HG03139 (cell line): Measurements from ENCODE around the gene ZNF236.

Source experiments
- ATAC-seq: cut with Tn5 transposase; IDR thresholded peaks from one replicate; pipeline ENCODE4 v1.9.1; 2021; ENCODE audit not compliant: unreplicated experiment

Gene ZNF236

DNA sequence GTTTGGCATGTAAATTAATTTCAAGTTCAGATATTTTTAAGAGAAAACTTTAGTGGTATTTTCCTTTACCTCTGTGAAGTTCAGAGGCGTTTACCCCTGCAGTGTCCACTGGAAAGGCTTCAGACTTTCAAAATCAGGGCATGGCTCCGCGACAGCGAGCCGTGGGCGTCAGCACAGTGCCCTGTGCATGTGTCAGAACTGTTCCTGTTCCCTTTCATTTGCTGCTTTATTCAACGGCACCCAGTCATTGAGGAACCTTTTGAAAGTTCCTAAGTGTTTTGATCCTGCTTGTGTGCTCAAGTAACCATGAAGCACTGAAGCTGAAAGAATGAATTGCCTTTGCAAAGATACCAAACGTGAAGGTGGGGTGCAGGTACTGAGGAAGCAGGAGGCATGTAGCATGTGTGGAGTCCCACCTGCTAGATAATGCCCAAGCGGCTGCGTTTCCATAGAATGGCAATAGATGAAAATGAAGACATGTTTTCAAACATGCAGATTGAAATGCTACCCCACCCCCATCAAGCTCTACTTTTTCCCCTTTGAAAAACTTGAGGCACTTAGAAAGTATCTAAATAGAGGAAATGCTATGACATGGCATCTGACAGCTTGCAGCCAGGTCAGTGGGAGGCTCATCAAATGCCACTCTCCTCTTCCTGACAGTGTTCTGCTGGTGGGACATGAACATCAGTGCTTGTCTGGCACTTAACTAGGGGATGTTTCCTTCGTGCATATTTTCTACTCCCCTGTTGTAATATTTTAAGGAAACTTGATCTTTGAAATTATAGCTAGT, 148.6 kb downstream of the ZNF236 start:
- ATAC-seq: no peak

DNA sequence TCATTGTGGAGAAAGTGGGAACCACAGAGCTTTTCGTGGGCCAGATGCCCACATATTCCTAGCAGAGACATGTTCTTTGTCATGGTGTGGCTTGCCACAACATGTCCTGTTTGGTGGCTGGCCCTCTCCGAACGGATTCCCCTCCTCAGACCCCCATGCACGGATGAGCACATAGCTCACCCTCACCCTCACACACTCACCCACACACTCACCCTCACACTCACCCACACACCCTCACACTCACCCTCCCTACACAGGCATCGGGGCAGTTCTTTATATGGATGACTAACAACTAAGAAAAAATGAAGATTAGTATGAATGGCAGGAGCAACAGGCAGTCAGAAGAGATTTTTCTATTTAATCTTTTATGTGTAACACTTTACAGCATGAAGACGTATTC, 149.9 kb downstream of the ZNF236 start:
- no peak for ATAC-seq

DNA sequence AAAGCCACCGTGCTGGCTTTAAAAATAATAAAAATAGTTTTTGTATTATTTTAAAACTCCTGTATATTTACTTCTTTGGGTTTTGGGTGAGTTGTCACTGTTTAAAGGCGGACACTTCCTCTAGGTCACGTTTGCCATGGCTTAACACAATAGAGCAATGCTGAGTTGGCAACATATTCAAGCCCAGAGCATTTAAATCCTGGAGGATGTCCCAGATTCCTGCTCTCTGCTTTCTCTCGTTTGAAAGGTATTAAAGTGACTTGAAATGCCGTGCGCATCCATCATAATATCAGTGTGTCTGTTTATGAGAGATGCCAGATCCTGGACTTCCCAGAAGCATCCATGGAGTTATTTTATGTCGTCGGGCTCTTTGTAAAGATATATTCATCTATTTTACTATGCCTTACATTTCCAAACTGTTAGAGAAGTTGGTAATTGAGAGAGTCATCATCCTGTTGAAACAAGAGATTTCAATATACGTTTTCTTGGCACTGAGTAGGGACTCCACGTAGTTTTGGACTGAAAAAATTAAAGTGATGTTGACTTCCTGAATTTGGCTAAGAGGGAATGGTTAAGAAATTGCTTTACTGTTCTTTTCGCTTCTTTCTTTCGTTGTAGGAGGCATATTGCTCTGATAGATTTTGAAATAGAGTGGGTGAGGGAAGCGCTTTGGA, 150.6 kb downstream of the ZNF236 start:
- ATAC-seq: no peak

DNA sequence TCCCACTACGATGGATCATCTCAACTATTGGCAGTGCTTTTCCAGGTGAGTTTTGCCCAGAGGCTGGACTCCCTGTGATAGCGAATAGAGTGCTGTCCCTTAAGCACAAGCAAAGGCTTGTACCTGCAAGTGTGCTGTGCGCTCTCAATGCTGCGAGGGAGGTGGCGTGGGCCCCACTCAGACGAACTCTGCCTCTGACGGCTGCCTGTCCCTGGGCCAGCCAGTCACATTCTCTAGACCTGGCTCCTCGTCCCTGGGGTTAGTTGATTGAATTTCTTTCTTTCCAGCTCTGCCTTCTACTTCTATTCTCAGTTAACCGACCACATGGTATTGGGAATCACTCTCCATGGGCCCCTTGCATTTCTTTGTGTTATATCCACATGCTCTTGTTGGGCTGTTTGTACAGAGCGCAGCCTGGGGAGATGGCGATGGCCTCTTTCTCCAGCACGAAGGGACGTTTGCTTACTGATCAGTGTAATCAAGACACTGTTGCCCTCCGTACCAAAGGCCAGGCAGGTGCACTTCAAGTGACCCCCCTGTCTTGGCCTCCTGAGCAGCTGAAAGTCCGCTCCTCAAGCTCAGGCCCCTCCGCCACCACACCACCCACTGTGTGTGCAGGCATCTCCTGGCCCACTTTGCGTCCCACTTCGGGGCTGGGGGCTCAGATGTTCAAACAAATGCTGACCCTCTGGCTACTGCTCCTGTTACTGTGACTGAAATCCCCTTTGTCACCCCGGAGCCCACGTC, 151.3 kb downstream of the ZNF236 start:
- no peak for ATAC-seq

DNA sequence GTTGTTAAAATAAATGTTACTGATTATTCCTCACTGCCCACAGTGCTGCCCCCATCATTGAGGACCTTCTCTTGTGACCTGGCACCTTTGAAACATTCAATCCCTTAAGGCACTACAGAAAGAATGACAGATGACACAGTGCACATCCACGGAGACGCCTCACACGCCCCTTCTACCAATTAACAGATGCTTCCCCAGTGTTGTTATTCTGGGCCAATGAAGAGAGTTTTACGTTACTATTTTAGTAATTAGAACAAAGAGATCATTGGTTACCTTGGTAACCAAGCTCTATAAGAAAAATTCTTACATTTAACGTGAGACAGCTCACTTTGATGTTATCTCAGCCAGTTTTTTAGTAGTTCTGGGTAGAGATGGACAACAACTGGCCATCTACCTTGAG, 152.0 kb downstream of the ZNF236 start:
- no peak for ATAC-seq

DNA sequence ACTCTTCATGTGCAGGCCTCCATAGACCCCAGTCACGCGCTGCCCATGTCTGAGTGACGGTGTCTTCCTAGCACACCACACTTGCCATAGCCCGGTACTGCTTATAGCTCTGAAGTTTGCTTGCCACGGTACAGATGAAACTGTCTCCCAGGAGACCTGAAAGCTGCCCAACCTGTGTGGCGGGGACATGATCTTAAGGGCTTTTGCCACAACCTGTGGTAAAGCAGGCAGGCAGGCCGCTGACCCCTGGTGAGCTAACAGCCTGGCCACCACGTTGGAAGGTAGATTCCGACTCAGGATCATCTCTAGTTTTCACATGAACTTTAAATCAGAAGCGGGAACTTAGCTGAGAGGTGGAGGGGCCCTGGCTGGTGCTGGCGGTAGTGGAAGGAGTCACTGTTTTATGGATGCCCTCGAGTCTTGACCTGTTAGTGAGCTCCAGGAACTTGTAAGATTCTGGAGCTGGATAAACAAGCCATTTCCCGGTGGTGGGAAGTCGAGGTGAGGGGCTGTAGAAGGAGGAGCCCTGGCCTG, 153.3 kb downstream of the ZNF236 start:
- ATAC-seq: no peak

DNA sequence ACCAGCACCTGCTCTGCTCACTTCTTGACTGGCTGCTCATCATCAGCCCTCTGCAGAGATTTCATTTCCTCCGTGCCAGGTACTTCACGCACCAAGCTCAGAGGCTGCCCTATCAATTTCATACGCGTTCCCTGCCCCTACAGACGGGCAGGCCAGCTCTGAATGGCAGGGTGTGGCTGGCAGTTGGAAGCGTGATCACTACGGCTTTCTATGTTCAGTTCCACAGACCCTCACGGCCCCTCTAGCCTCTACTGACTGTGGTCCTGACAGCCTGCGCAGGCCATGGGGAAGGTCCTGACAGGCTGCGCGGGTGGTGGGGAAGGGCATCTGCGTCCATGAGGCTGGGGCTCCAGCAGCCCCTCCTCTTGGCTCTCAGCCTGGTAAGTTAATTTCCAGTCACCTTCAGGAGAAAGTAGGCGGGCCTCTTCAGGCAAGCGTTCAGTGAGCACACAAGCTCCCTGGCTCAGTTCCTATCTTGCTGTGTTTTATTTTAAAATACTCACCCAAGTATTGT, 154.8 kb downstream of the ZNF236 start:
- ATAC-seq: no peak

DNA sequence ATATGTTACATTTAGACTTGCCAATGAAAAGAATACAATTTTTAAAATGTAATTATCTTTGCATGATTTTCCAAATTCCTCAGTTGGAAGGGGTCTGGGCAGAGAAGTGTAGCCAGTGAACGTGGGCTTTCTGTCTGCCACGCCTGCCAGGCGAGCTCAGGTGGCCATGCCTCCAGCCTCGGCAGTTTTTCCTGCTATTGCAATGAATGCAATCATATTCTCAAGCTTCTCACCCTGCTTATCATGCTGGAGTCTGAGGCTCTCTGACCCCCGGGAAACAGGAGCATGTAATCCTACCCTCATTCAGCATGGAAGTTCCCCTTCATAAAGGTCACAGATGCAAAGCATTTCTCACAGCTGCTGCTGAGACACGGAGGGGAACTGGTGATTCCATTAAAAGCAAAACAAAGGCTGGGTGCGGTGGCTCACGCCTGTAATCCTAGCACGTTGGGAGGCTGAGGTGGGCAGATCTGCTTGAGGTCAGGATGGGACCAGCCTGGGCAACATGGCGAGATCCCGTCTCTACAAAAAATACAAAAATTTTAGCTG, 155.4 kb downstream of the ZNF236 start:
- no peak for ATAC-seq

DNA sequence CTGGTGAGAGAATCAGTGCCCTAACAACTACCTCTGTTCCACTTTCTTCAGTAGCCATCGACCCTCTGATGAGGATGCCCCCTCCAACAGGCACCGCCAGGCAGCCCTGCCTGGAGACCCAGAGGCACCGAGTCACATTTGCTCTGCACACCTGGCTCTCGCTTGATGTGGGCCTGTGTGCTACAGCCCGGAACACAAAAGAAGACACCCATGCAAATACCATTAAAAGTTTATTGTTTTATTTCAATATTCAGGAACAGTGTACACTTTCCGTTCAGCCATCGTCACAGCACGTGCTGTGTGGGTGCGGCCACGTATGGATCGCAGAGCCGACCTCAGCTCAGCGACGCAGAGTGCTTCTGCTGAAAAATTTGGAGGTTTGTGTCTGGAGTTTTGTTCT, 156.3 kb downstream of the ZNF236 start:
- ATAC-seq: no peak

DNA sequence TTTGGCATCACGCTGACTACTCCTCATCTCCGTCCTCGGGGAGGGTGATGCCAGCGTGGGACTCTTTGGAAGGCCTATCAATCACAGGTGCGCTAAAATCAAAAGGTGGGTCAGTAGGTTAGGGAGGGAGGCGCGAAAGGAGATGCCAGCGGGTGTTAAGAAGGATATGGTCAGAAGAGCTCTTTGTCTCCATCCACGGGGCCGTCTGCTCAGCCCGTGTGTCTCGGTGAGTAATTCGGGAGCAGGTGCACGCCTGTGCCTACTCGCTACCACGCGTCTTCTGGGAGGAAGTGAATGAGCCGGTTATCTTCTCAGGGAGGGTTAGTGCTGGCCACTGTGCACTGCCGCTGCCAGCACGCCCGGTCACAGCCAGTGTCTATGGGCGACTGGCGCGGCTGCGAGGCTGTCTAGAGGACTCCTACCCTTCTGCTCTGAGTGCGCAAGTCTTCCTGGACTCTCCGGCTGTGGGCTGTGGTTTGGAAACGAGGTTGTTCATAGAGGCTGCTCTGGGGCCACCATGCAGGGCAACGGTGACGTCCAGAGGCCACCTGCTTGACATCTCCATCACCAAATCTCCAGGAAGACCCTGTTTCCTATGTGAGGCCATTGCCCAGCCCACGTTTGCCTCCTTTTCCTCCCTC, 156.9 kb downstream of the ZNF236 start:
- no peak for ATAC-seq

DNA sequence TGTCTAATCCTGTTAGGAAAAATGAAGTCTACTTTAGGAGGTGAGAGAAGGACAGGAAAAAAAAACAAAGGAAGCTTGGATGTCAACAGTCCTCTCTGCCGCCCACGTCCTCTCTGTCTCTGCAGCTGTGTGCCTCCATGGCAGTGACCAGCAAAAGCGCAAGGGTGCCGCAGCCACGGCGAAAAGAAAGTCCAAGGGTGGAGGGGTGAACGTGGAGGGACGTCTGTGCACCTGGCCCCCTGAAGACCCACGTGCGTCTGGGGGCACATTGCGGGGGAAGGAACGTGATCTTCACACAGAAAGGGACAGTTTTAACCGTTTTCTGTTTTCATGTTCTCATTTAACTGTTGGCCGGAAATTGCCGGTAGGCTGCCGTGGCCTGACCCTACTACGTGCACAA, 157.5 kb downstream of the ZNF236 start:
- no peak for ATAC-seq

DNA sequence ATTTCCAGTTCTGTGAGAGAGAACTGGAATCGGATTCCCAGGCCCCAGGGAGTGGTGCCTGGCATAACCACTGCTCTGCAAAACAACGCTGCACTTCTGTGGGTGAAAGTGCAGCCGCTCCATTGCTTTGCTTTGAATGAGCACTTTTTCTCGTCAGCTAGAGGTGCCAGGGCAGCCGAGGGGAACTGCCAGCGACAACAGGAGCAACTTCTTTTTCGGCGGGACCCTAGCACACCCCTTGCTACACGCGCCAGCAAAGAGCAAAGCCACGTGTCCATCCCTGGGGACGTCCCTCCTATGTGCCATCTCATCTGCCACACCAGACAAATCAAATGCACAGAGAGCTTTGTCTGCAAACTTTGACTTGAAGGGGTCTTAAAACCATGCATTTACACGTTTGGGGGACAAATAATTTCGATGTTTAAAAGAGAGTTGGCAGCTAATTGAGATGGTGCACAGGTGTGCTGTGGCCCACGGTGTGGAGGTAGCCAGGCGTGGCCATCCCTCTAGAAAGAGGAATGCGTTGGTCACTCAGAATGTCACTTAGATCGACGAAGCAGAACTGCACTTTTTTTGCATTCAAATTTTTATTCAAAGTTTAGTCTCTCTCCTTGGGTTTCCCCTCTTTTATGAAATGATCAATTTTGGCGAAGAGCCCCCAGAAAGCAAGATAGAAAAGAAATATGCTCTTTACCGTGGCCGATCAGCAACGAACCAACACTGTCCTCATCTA, 158.5 kb downstream of the ZNF236 start:
- ATAC-seq: no peak

DNA sequence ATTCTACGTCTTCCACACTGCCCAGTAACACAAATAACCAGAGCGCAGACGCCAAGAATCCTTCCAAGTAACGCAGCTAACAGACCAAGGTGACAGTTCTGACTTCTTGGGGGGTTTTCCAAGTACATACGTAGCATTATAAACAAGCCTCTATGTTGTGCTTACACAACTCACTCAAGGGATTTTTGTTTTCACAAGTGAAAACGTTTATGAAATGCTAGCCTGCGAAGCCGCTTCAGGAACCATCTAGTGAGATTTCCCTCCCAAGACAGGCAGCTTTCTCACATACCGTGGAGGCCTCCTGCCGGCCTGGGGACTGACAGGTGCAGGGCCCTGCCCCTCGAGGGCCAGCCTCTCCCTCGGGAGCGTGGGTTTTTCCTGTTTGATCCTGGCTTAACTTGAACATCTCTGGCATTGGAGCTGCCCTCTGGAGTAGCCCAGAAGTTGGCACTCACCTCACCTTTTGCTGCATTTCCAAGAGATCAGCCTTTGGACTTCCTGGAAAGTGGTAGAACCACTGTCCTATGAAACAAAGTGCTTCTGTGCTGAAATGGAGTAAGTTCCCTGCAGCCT, 159.1 kb downstream of the ZNF236 start:
- ATAC-seq: no peak

DNA sequence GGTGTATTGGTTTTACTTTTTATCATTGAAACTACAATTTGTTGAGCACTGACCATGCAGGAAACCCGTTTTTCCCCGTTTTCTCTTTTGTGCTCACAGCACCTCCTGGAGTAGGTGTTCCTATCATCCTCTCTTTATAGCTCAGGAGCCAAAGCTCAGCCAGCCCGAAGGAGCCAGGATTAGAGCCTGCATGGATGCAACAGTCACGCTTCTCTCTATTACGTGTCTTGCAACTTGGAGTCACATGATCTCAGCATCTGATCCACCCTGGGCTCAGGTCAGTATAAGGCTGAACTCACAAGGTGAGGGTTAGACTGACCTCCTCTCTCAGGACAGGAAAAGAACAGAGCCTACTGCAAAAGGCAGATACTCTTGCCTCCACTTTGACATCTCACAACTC, 159.7 kb downstream of the ZNF236 start:
- no peak for ATAC-seq

DNA sequence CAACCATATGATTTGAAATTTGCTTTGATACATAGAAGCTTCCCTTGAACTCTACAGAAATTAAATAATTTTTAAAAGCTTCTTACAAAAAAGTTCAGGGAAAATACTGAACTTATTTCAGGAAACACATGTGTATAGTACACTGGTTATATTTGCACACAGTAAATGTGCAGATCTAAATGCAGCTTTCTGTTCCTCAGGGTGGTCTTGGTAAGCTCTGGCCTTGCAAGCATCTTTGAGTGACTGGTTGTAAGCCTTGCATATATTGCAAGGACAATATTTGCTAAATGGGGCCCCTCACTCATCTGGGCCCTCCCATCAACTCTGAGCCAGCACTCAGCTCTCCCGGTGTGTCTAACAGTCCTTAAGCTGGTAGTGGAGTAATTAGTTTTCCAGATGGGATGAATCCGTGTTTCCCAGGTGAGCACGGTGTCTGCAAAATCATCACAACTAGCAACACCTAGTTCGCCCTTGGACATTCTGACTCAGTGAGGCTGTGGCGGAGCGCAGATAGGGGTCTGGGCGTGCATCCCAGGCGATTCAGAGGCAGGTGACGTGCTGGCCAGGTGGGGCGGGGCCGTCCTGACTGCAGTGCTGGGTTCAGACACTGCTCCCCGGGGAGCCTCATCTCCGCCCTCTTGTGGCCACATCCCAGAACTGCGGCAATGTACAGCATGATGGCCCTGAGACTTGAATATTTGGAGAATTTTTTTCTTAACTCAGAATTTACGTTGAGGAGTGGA, 160.7 kb downstream of the ZNF236 start:
- ATAC-seq: peak; percentile 87

DNA sequence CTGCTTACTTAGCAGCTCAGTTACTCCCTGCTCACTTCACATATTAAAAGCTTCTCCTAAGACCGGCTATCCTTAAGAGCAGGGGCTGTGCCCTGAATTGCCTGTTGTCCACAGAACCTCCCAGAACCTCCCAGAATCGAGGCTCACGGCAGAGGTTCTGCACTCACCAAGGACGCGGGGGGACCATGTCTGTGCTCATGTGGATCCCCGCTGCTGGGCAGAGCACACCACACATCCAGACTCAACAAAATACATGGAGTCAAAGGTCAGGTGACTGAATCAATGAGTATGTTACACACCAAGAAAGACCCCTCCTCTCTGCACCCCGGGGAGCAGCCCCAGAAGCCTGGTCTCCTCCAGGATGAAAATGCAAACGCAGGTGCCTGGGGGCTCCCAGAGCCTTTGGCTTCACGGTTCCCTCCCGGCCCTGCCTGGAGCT, 161.3 kb downstream of the ZNF236 start:
- peak; percentile 4 for ATAC-seq

DNA sequence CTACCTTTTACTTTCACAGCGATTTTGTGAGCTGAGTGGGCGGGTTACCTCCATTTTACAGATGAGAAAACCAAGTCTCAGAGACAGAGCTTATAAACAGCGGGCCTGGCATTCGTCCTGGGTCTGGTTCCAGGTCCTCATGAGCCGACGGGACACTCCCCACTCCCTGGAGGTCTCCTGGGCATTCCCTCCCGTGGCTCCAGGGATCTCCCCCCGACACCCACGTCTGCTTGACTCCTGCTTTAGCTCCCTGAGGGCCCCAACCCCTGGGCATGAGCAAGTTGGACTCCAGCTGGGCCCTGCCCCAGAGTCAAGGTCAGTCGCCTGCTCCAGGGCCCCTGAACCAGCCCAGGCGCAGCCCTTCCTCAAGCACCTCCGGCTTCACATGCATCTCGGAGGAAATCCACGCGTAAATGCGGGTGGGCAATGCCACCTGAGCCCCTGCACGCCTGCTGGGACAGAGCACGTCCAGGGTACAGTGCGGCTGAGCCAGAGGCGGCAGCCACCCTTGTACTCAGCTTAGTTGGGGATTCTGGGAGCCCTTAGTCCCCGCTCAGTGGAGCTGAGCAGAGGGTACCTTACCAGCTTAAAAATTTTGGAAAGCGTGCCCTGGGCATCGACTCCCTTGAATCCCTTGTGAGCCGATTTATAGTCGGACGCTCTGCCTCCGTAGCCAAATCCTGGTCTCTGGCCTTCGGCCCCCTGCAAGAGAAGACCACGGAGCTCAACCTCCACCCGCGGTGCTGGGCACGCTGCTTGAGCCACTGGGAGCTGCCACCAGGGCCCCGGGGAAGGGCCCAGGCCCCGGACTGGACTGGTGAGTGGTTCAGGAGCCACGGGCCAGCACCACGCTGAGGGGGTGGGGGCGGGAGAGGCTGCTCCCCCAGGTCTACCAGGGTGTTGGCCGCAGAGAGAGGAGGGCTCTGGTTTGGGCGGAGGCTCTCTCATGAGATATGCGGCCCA, 162.1 kb downstream of the ZNF236 start:
- no peak for ATAC-seq
